HEK293 (cell line): ENCODE data around the gene KIRREL1.

Experiments
- CTCF ChIA-PET: fragments of 350-600 bp; formaldehyde crosslinking; extraction: SDS; loops from one replicate; lab custom pipeline; 2021; ENCODE audit warnings: antibody characterized with exemption; lab: Yijun Ruan, JAX
- POLR2A ChIA-PET: fragments of 300-600 bp; formaldehyde crosslinking; extraction: SDS; loops from one replicate; lab custom pipeline; 2020; ENCODE audit warnings: antibody characterized with exemption, inconsistent platforms; lab: Yijun Ruan, JAX
- H3K27ac ChIP-seq: fragments of 200-500 bp; sonication (Bioruptor generic); 2 replicates; pipeline ENCODE4 v1.5.1; 2014; ENCODE audit warnings: low read depth, low read length, control low read depth, inconsistent platforms; ENCODE audit errors: extremely low read depth
- H3K36me3 ChIP-seq, 2 experiments: fragments of 200-500 bp in 1 of 2; sonication (Bioruptor generic) in 1 of 2; 1 replicate in 1 of 2; 2 replicates in 1 of 2; pipeline ENCODE4 v1.5.1; 2014 to 2017; ENCODE audit warnings: inconsistent platforms in 2 of 2, low read length in 2 of 2; ENCODE audit not compliant: control insufficient read depth in 2 of 2, insufficient read depth in 1 of 2
- H3K4me1 ChIP-seq: fragments of 200-500 bp; sonication (Bioruptor generic); 2 replicates; pipeline ENCODE4 v1.5.1; 2014; ENCODE audit warnings: mild to moderate bottlenecking, low read length, inconsistent platforms; ENCODE audit not compliant: control insufficient read depth, insufficient read depth
- H3K4me3 ChIP-seq: 2 replicates; pipeline ENCODE4 v1.5.1; 2011; ENCODE audit warnings: low read depth, mild to moderate bottlenecking, control low read depth, low read length, moderate library complexity
- H3K9me3 ChIP-seq: fragments of 200-500 bp; sonication (Bioruptor generic); 2 replicates; pipeline ENCODE4 v1.5.1; 2014; ENCODE audit warnings: low read depth, low read length, inconsistent platforms; ENCODE audit not compliant: control insufficient read depth, insufficient read depth
- KLF8 ChIP-seq: fragments of 450-650 bp; formaldehyde crosslinking; IDR thresholded peaks from 2 replicates; pipeline ENCODE4 v1.5.1; 2016; ENCODE audit warnings: missing biosample characterization, missing genetic modification characterization
- OVOL3 ChIP-seq: fragments of 450-650 bp; formaldehyde crosslinking; IDR thresholded peaks from 2 replicates; pipeline ENCODE4 v1.5.1; 2016; ENCODE audit warnings: missing biosample characterization, missing genetic modification characterization
- PRDM10 ChIP-seq: fragments of 450-650 bp; formaldehyde crosslinking; IDR thresholded peaks from 2 replicates; pipeline ENCODE4 v1.5.1; 2016; ENCODE audit warnings: missing biosample characterization, missing genetic modification characterization
- ZFHX2 ChIP-seq: fragments of 450-650 bp; formaldehyde crosslinking; conservative IDR thresholded peaks from 2 replicates; pipeline ENCODE4 v1.5.1; 2016; ENCODE audit warnings: missing biosample characterization, missing genetic modification characterization
- ZNF121 ChIP-seq: fragments of 450-650 bp; formaldehyde crosslinking; IDR thresholded peaks from 2 replicates; pipeline ENCODE4 v1.5.1; 2016; ENCODE audit warnings: missing biosample characterization, missing genetic modification characterization
- ZNF169 ChIP-seq: fragments of 450-650 bp; formaldehyde crosslinking; IDR thresholded peaks from 2 replicates; pipeline ENCODE4 v1.5.1; 2016; ENCODE audit warnings: missing biosample characterization, missing genetic modification characterization
- ZNF174 ChIP-seq: fragments of 450-650 bp; formaldehyde crosslinking; IDR thresholded peaks from 2 replicates; pipeline ENCODE4 v1.5.0; 2017; ENCODE audit warnings: missing biosample characterization, mild to moderate bottlenecking, missing genetic modification characterization
- ZNF175 ChIP-seq: fragments of 450-650 bp; formaldehyde crosslinking; IDR thresholded peaks from 2 replicates; pipeline ENCODE4 v1.5.1; 2016; ENCODE audit warnings: missing biosample characterization, missing genetic modification characterization
- ZNF18 ChIP-seq: fragments of 450-650 bp; formaldehyde crosslinking; IDR thresholded peaks from 2 replicates; pipeline ENCODE4 v1.5.1; 2016; ENCODE audit warnings: missing biosample characterization, missing genetic modification characterization
- ZNF184 ChIP-seq: fragments of 450-650 bp; IDR thresholded peaks from 2 replicates; pipeline ENCODE4 v1.5.1; 2018; ENCODE audit warnings: missing biosample characterization, mild to moderate bottlenecking, missing genetic modification characterization
- ZNF280D ChIP-seq: fragments of 450-650 bp; formaldehyde crosslinking; IDR thresholded peaks from 2 replicates; pipeline ENCODE4 v1.5.1; 2016; ENCODE audit warnings: missing biosample characterization, missing genetic modification characterization
- ZNF416 ChIP-seq: fragments of 450-650 bp; formaldehyde crosslinking; IDR thresholded peaks from 2 replicates; pipeline ENCODE4 v1.5.1; 2016; ENCODE audit warnings: missing biosample characterization, missing genetic modification characterization
- ZNF529 ChIP-seq: fragments of 450-650 bp; formaldehyde crosslinking; IDR thresholded peaks from 2 replicates; pipeline ENCODE4 v1.5.1; 2017; ENCODE audit warnings: missing genetic modification characterization, missing biosample characterization; ENCODE audit not compliant: insufficient replicate concordance
- ZNF626 ChIP-seq: fragments of 450-650 bp; sonication (Bioruptor Pico); formaldehyde crosslinking; IDR thresholded peaks from 2 replicates; pipeline ENCODE4 v1.5.1; 2018; ENCODE audit warnings: missing biosample characterization, missing genetic modification characterization, inconsistent platforms
- ZNF658 ChIP-seq: fragments of 450-650 bp; formaldehyde crosslinking; IDR thresholded peaks from 2 replicates; pipeline ENCODE4; 2016; ENCODE audit warnings: missing biosample characterization, missing genetic modification characterization
- ZNF792 ChIP-seq: fragments of 450-650 bp; formaldehyde crosslinking; IDR thresholded peaks from 2 replicates; pipeline ENCODE4 v1.5.1; 2016; ENCODE audit warnings: missing biosample characterization, missing genetic modification characterization

Gene KIRREL1

GRCh38 chr1:158077411-158078256, 84.2 kb downstream of the KIRREL1 start:
- no peak overlapping the region for H3K27ac ChIP-seq
- POLR2A ChIA-PET = no interaction called here
- CTCF ChIA-PET = interaction anchor here (0.8 to 1.7 kb wide), 5 partner anchors 9 to 87 kb away, joined by 3 to 6 read pairs (median 5); no protein-coding TSS in a partner anchor
- no peak overlapping the region for H3K4me3 ChIP-seq
- no peaks in the 10 kb centered on the region for H3K9me3 ChIP-seq
- H3K4me1 ChIP-seq = no peaks in the 10 kb centered on the region
- peaks cover 0 to 20% of the 10 kb centered on the region in 2 experiments; a peak in 1 of 3 replicates for H3K36me3 ChIP-seq
- TF ChIP-seq KLF8 (no peak), ZNF792 (no peak), ZNF184 (no peak), OVOL3 (tag by site-specific recombination) (no peak), ZNF174 (tag by site-specific recombination) (no peak), ZFHX2 (tag by site-specific recombination) (0 out of 2 replicates have a peak, but pooled peaks have one; percentile 24), ZNF626 (tag by site-specific recombination) (no peak), ZNF280D (tag by site-specific recombination) (no peak)
- TF ChIP-seq, all 188 proteins: peak for 1

- TF ChIP-seq ZNF416 (tag by site-specific recombination) = no peak
- TF ChIP-seq ZNF18 (tag by site-specific recombination) = no peak
- TF ChIP-seq, all 188 proteins: peak for 0
- POLR2A ChIA-PET = no interaction called here
These were observed 85.2 kb downstream of the KIRREL1 start for GRCh38 chr1:158078569-158079080.

GRCh38 chr1:158080066-158080465, 86.6 kb downstream of the KIRREL1 start:
- H3K9me3 ChIP-seq = no peaks in the 10 kb centered on the region
- H3K4me3 ChIP-seq = no peak overlapping the region
- H3K36me3 ChIP-seq = peaks cover 0 to 30% of the 10 kb centered on the region in 2 experiments
- ChIA-PET CTCF (interaction anchor here (1.1 kb wide), 2 partner anchors 111 to 1131 kb away, joined by 4 to 5 read pairs; no protein-coding TSS in a partner anchor), POLR2A (interaction anchor here (0.5 kb wide), 1 partner anchor 84 kb away, joined by 4 read pairs; no protein-coding TSS in a partner anchor)
- TF ChIP-seq ZNF169 (tag by site-specific recombination) (no peak), ZNF658 (tag by site-specific recombination) (no peak), ZNF121 (tag by site-specific recombination) (no peak), PRDM10 (tag by site-specific recombination) (no peak), ZNF529 (tag by site-specific recombination) (no peak), ZNF175 (no peak)
- no peak overlapping the region for H3K27ac ChIP-seq
- no peaks in the 10 kb centered on the region for H3K4me1 ChIP-seq

More at GRCh38 chr1:158078569-158079080, 85.2 kb downstream of the KIRREL1 start:
- H3K36me3 ChIP-seq = peaks cover 0 to 20% of the 10 kb centered on the region in 2 experiments; a peak in 2 of 3 replicates
- no peak overlapping the region for H3K4me3 ChIP-seq
- CTCF ChIA-PET = interaction anchor here (1.1 to 1.7 kb wide), 2 partner anchors 9 to 87 kb away, joined by 5 read pairs; no protein-coding TSS in a partner anchor
- no peaks in the 10 kb centered on the region for H3K4me1 ChIP-seq
- no peaks in the 10 kb centered on the region for H3K9me3 ChIP-seq
- no peak overlapping the region for H3K27ac ChIP-seq
